Measurements from ENCODE around the gene NARF. TPM values are rescaled to one million over a fixed set of nuclear protein-coding genes. Genes with fewer than 3 reads are reported as not detected.

NARF gene
- total and polyA plus RNA-seq, 2 donors (not counting 1 experiment from before 2014, with no cell fraction given), result 92.4 to 103 TPM

- peaks cover 25% of the 10 kb centered on the region for H3K4me1 Mint-ChIP-seq
- ATAC-seq (ENCODE audit: low read depth), result peak; percentile 37
- Histone ChIP-seq H3K4me3 (ENCODE audit: control extremely low read depth in 1 of 5, extremely low read depth in 1 of 5, insufficient read depth in 1 of 5, low read depth in 2 of 5, low read length in 4 of 5) (peak overlapping the region; percentile 13 to 79 (median 64)), H2AFZ (ENCODE audit: insufficient read depth, low read depth, low read length, poor library complexity, severe bottlenecking) (peak overlapping the region; percentile 89), H3K9me3 (ENCODE audit: control extremely low read depth in 1 of 3, control insufficient read depth in 2 of 3, insufficient read depth in 1 of 3, low read length in 2 of 3) (peaks cover 0 to 4% (median 0%) of the 10 kb centered on the region in 3 donors), H4K20me1 (ENCODE audit: control insufficient read depth, insufficient read depth, low read length, poor library complexity, severe bottlenecking) (no peaks in the 10 kb centered on the region), H3K4me2 (replicated peaks; ENCODE audit: low read depth, low read length, poor library complexity, severe bottlenecking) (peak overlapping the region; percentile 91), H3K27ac (ENCODE audit: low read length in 2 of 2) (peak overlapping the region; percentile 54 to 55), H3K27me3 (replicated peaks in 1 of 4; ENCODE audit: control extremely low read depth in 1 of 4, control insufficient read depth in 3 of 4, insufficient read depth in 4 of 4, low read length in 3 of 4) (peaks cover 0 to 4% (median 0%) of the 10 kb centered on the region in 4 experiments), H3K4me1 (ENCODE audit: control insufficient read depth in 2 of 2, insufficient read depth in 2 of 2, low read length in 2 of 2) (peaks cover 7 to 34% of the 10 kb centered on the region in 2 donors), H3K79me2 (ENCODE audit: control insufficient read depth, insufficient read depth, low read length) (no peaks in the 10 kb centered on the region), H3K36me3 (replicated peaks in 1 of 2; ENCODE audit: control extremely low read depth in 1 of 2, control insufficient read depth in 1 of 2, extremely low read depth in 1 of 2, insufficient read depth in 2 of 2, low read length in 1 of 2) (no peaks in the 10 kb centered on the region), H3K9ac (ENCODE audit: low read length) (peak overlapping the region; percentile 68)
- peak overlapping the region; percentile 93 for H3K4me3 Mint-ChIP-seq
- WGBS (ENCODE audit: insufficient coverage), result 4% methylated on average over 46 of the region's 66 CpGs
- H3K9me3 Mint-ChIP-seq (ENCODE audit: insufficient read depth), result no peaks in the 10 kb centered on the region
- POLR2A ChIA-PET, result interaction anchor here (0.5 to 1.7 kb wide), 6 partner anchors 9 to 305 kb away, joined by 3 to 10 read pairs (median 4); partner anchors contain the start of gene FOXK2
- TF ChIP-seq EZH2 (IDR thresholded peaks at IDR 0.05; ENCODE audit: borderline replicate concordance, insufficient read depth, low read depth, low read length, poor library complexity, severe bottlenecking) (no peak), CTCF (IDR thresholded peaks at IDR 0.05) (no peak)
- intact Hi-C loops (cut with micrococcal nuclease), result loop anchor here (1.0 kb wide), 3 partner anchors 22 to 54 kb away; partner anchors contain the start of genes FOXK2 and NARF
- no peaks in the 10 kb centered on the region for H3K27me3 Mint-ChIP-seq
- CTCF ChIA-PET, result no interaction called here
- DNase-seq, result peak; percentile 73
- H3K27ac Mint-ChIP-seq, result peak overlapping the region; percentile 93
Measured at GRCh38 chr17:82497483-82498405, 39.2 kb downstream of the NARF start.

- WGBS (ENCODE audit: insufficient coverage), result 48% methylated on average over 8 of the region's 8 CpGs
- CTCF ChIA-PET, result interaction anchor here (0.7 kb wide), 1 partner anchor 52 kb away, joined by 3 read pairs; no protein-coding TSS in a partner anchor
- no peak for ATAC-seq (ENCODE audit: low read depth)
- Mint-ChIP-seq H3K27me3 (no peaks in the 10 kb centered on the region), H3K27ac (peak overlapping the region; percentile 20), H3K4me1 (peaks cover 20% of the 10 kb centered on the region), H3K4me3 (no peak overlapping the region), H3K9me3 (ENCODE audit: insufficient read depth) (no peaks in the 10 kb centered on the region)
- Histone ChIP-seq H3K4me2 (replicated peaks; ENCODE audit: low read depth, low read length, poor library complexity, severe bottlenecking) (no peak overlapping the region), H4K20me1 (ENCODE audit: control insufficient read depth, insufficient read depth, low read length, poor library complexity, severe bottlenecking) (no peaks in the 10 kb centered on the region), H3K36me3 (replicated peaks in 1 of 2; ENCODE audit: control extremely low read depth in 1 of 2, control insufficient read depth in 1 of 2, extremely low read depth in 1 of 2, insufficient read depth in 2 of 2, low read length in 1 of 2) (no peaks in the 10 kb centered on the region), H3K4me3 (ENCODE audit: control extremely low read depth in 1 of 5, extremely low read depth in 1 of 5, insufficient read depth in 1 of 5, low read depth in 2 of 5, low read length in 4 of 5) (no peak overlapping the region), H3K27ac (ENCODE audit: low read length in 2 of 2) (no peak overlapping the region), H3K9ac (ENCODE audit: low read length) (no peak overlapping the region), H3K27me3 (replicated peaks in 1 of 4; ENCODE audit: control extremely low read depth in 1 of 4, control insufficient read depth in 3 of 4, insufficient read depth in 4 of 4, low read length in 3 of 4) (peaks cover 0 to 4% (median 0%) of the 10 kb centered on the region in 4 experiments), H2AFZ (ENCODE audit: insufficient read depth, low read depth, low read length, poor library complexity, severe bottlenecking) (no peak overlapping the region), H3K4me1 (ENCODE audit: control insufficient read depth in 2 of 2, insufficient read depth in 2 of 2, low read length in 2 of 2) (peaks cover 3 to 23% of the 10 kb centered on the region in 2 donors), H3K9me3 (ENCODE audit: control extremely low read depth in 1 of 3, control insufficient read depth in 2 of 3, insufficient read depth in 1 of 3, low read length in 2 of 3) (peaks cover 0 to 4% (median 0%) of the 10 kb centered on the region in 3 donors), H3K79me2 (ENCODE audit: control insufficient read depth, insufficient read depth, low read length) (no peaks in the 10 kb centered on the region)
- intact Hi-C loops (cut with micrococcal nuclease), result no loop called here
- DNase-seq, result no peak
- POLR2A ChIA-PET, result no interaction called here
- TF ChIP-seq CTCF (IDR thresholded peaks at IDR 0.05) (no peak), EZH2 (IDR thresholded peaks at IDR 0.05; ENCODE audit: borderline replicate concordance, insufficient read depth, low read depth, low read length, poor library complexity, severe bottlenecking) (no peak)
Measured at GRCh38 chr17:82502207-82502606, 43.7 kb downstream of the NARF start.
